ENCODE measurements around the gene ZBTB34.

DNA sequence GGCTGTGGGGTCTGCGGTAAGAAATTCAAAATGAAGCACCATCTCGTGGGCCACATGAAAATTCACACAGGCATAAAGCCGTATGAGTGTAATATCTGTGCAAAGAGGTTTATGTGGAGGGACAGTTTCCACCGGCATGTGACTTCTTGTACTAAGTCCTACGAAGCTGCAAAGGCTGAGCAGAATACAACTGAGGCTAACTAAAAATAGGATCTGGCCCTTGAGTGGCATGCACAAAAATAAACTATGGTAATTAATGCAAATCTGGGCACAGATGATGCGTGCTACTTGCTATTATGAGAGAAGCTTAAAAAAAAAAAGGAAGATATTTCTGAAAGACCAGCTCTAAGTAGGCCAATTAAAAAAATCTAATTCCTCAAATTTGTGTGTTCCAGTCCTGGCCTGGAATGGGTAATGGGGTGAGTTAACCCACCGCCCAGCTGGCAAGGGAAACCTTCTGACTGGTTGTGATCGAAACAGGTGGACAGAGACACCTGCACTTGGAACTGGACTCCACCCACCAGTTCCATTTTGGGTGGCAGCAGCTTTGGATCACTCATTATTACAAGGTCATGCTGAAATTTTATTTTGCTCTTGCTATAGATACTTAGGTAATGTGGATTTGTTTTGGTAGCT lies 26.6 kb upstream of the ZBTB34 start:
- no peak for TF ChIP-seq CTCF (IDR thresholded peaks at IDR 0.05)
- TF ChIP-seq POLR2A (IDR thresholded peaks at IDR 0.05), result no peak
